Mesothelial cell of epicardium (in vitro differentiated cells): Measurements from ENCODE around the gene UTP3. TPM values are rescaled to one million over a fixed set of nuclear protein-coding genes. Genes with fewer than 3 reads are reported as not detected.
A peak's percentile ranks its signal among the peaks of the same experiment; 100 is the strongest.
"Not testable (repeated sequence)": the region's sequence is repeated elsewhere in the genome, so short reads cannot be mapped to it uniquely, and the experiment has no call there.

Experiments
- DNase-seq, 2 experiments: peaks; one replicate each; pipeline ENCODE4 v3.0.0; 2021; ENCODE audit warnings: low spot score in 2 of 2; ENCODE audit not compliant: unreplicated experiment in 2 of 2
- H3K27ac Mint-ChIP-seq: 2 replicates; pipeline ENCODE4 v1.8.0; 2021; ENCODE audit warnings: mixed read lengths
- H3K27me3 Mint-ChIP-seq: 2 replicates; pipeline ENCODE4 v1.8.0; 2021; ENCODE audit warnings: low read depth, mixed read lengths
- H3K36me3 Mint-ChIP-seq: 2 replicates; pipeline ENCODE4 v1.8.0; 2021; ENCODE audit warnings: mixed read lengths
- H3K4me1 Mint-ChIP-seq: 2 replicates; pipeline ENCODE4 v1.8.0; 2021; ENCODE audit warnings: mixed read lengths
- H3K4me3 Mint-ChIP-seq: 2 replicates; pipeline ENCODE4 v1.8.0; 2021; ENCODE audit warnings: mild to moderate bottlenecking, moderate library complexity, mixed read lengths
- H3K9me3 Mint-ChIP-seq: 2 replicates; pipeline ENCODE4 v1.8.0; 2021; ENCODE audit warnings: mixed read lengths
- total RNA-seq: library from RNA; stranded (reverse); gene quantifications from 3 replicates; pipeline ENCODE4 v1.2.1, GENCODE V29; 2021
- TF ChIP-seq, protein P1 (sequence below): fragments of 200-600 bp; sonication (generic); IDR thresholded peaks from one replicate; pipeline ENCODE4 v1.5.0; 2021; ENCODE audit warnings: antibody characterized with exemption; ENCODE audit not compliant: unreplicated experiment

UTP3 gene, protein sequence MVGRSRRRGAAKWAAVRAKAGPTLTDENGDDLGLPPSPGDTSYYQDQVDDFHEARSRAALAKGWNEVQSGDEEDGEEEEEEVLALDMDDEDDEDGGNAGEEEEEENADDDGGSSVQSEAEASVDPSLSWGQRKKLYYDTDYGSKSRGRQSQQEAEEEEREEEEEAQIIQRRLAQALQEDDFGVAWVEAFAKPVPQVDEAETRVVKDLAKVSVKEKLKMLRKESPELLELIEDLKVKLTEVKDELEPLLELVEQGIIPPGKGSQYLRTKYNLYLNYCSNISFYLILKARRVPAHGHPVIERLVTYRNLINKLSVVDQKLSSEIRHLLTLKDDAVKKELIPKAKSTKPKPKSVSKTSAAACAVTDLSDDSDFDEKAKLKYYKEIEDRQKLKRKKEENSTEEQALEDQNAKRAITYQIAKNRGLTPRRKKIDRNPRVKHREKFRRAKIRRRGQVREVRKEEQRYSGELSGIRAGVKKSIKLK
- 28.0 to 30.4 TPM (median 29.6 TPM) in 3 replicates for total RNA-seq

DNA sequence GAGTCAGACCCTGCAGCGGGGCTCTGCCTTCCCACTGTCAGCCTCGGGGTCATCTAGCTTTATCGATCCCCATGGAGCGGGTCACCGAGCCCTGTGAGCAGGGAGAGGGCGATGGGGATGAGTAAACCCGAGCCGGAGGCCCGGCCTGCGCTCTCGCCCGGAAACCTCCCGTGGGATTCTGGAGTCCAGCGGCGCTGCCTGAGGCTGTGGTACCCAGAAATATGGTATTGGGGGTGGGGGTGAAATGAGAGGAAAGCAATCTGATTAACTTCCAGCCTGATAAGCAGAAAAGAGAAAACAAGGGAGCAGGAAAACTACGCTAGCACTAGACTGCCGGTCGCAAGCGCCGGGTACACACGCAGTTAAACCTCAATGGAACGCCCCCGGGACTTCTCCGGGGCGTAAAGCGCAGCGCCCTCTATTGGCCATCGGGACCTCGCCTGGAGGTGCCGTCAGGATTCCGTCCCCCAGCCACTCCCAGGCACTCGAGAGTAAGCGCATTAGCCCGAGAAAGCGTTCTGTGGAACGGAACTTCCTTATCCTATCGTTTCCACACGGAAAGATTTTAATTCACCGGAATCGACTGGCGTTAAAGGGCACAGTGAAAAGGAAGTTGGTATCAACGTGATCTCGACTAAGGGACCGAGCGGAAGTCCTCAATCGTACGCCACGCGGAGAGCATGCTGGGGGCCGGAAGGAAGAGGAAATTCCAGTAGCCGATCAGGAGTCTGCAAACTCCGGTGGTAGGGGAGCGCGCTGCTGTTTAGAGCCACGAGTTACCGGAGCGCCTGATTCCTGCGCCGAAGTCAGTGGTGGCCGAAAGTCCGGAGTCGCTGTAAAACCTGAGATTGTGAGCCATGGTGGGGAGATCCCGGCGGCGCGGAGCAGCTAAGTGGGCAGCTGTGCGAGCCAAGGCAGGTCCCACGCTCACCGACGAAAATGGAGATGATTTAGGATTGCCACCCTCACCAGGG lies at the start of gene UTP3:
UTP3 (plus strand) TSS at position 712 of the 974 bp plus-strand sequence; CDS start at position 858, 146 bp downstream.
- Mint-ChIP-seq H3K36me3 (peaks cover 5% of the 10 kb centered on the region), H3K9me3 (no peaks in the 10 kb centered on the region), H3K27me3 (no peaks in the 10 kb centered on the region), H3K4me3 (peak within 1 kb of the TSS; percentile 95), H3K27ac (peak within 1 kb of the TSS; percentile 98), H3K4me1 (peaks cover 33% of the 10 kb centered on the region)
- TF ChIP-seq, protein P1, sequence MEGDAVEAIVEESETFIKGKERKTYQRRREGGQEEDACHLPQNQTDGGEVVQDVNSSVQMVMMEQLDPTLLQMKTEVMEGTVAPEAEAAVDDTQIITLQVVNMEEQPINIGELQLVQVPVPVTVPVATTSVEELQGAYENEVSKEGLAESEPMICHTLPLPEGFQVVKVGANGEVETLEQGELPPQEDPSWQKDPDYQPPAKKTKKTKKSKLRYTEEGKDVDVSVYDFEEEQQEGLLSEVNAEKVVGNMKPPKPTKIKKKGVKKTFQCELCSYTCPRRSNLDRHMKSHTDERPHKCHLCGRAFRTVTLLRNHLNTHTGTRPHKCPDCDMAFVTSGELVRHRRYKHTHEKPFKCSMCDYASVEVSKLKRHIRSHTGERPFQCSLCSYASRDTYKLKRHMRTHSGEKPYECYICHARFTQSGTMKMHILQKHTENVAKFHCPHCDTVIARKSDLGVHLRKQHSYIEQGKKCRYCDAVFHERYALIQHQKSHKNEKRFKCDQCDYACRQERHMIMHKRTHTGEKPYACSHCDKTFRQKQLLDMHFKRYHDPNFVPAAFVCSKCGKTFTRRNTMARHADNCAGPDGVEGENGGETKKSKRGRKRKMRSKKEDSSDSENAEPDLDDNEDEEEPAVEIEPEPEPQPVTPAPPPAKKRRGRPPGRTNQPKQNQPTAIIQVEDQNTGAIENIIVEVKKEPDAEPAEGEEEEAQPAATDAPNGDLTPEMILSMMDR, result peak; percentile 84
- DNase-seq, result peak; percentile 82 to 96

DNA sequence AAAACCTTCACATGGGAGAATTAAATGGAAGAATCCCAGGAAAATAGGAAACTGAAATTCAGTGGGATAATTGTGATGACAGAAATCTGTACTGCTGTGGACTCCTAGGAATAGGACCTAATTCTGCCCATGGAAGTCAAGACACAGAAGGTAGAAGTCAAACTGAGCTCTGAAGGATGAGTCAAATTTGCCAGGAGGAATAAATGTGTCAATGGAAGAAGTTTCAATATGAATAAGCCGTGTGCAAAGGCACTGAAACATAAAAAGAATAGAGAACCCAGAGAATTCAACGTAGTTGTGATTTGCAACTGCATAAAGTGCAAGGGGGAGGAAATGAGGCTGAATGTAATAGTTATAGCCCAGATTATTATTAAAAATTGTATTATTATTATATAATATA lies 48.1 kb upstream of the UTP3 start:
- Mint-ChIP-seq H3K4me1 (peaks cover 10% of the 10 kb centered on the region), H3K36me3 (no peaks in the 10 kb centered on the region), H3K9me3 (no peaks in the 10 kb centered on the region), H3K4me3 (no peak overlapping the region), H3K27ac (no peak overlapping the region), H3K27me3 (no peaks in the 10 kb centered on the region)
- TF ChIP-seq, protein P1, result no peak
- no peak for DNase-seq

DNA sequence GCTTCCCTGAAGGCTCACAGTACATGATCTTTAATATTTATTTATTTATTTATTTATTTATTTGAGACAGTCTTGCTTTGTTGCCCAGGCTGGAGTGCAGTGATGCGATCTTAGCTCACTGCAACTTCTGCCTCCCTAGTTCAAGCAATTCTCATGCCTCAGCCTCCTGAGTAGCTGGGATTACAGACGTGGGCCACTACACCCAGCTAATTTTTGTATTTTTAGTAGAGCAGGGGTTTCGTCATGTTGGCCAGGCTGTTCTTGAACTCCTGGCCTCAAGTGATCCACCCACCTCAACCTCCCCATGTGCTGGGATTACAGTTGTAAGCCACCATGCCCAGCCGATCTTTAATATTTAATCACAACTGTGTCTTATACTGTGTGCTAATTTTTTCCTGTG lies 37.6 kb upstream of the UTP3 start:
- H3K27me3 Mint-ChIP-seq, H3K9me3 Mint-ChIP-seq, DNase-seq, H3K36me3 Mint-ChIP-seq, H3K4me3 Mint-ChIP-seq, H3K27ac Mint-ChIP-seq, H3K4me1 Mint-ChIP-seq: not testable (repeated sequence)

DNA sequence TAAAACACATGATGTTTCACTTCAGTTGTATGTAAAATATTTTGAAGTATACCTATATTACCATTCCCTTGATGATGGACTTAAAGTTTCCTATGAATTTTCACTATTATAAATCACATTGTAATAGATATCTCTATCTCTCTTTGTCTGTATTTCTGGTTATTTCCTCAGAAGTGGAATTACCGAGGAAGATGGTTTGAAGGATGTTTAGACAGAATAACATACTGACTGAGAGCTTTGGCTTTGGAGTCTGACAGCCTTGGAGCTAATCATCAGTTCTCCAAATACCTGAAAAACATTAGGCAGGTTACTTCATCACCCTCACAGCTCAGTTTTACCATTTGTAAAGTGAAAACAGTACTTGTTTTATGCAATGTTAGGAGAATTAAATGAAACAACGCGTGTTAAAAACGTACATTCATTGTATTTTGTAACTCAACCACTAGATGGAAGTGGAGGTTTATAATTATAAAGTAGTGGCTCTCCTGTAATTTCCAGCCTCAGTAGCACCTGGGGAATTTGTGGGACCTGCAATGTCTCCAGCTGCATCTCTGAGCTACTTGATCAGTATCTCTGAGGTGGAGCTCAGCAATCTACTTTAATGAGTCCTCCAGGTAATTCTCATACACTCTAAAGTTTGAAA lies 36.3 kb upstream of the UTP3 start:
- H3K27me3 Mint-ChIP-seq, result peaks cover 2% of the 10 kb centered on the region
- no peaks in the 10 kb centered on the region for H3K9me3 Mint-ChIP-seq
- DNase-seq, result no peak
- H3K27ac Mint-ChIP-seq, result no peak overlapping the region
- no peaks in the 10 kb centered on the region for H3K36me3 Mint-ChIP-seq
- no peak overlapping the region for H3K4me3 Mint-ChIP-seq
- TF ChIP-seq, protein P1, result peak; percentile 55
- H3K4me1 Mint-ChIP-seq, result peaks cover 2% of the 10 kb centered on the region

DNA sequence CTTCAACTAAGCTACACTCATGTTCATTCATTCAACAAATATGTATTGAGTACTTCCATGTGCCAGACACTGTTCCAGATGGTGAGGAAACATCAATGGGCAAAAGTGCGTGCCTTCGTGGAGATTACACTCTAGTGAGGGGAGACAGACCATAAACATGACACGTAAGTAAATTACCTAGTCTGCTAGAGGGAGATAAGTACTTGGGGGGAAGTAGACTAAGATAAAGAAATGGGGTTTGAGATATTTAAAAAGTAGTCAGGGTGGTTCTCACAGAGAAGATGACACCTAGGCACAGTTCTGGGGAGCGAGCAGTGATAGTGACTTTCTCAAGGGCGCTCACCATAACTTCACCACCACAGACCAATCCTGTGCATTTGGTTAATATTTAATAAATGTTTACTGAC lies 33.7 kb upstream of the UTP3 start:
- TF ChIP-seq, protein P1, result no peak
- Mint-ChIP-seq H3K4me1 (peaks cover 2% of the 10 kb centered on the region), H3K9me3 (no peaks in the 10 kb centered on the region), H3K4me3 (no peak overlapping the region), H3K27me3 (peaks cover 7% of the 10 kb centered on the region), H3K27ac (no peak overlapping the region), H3K36me3 (no peaks in the 10 kb centered on the region)
- no peak for DNase-seq
